ENCODE measurements around the gene SAYSD1.

SAYSD1 gene

GRCh38 chr6:39091220-39091619 lies 23.8 kb downstream of the SAYSD1 start:
- no peak for TF ChIP-seq CTCF (IDR thresholded peaks at IDR 0.05; ENCODE audit: control extremely low read depth, extremely low read depth, low read depth, missing control alignments)
- ChIA-PET POLR2A (no interaction called here), CTCF (interaction anchor here (3.7 kb wide), 1 partner anchor 11 kb away, joined by 14 read pairs; no protein-coding TSS in a partner anchor)
- DNase-seq (ENCODE audit: extremely low spot score) = no peak

- TF ChIP-seq CTCF (IDR thresholded peaks at IDR 0.05; ENCODE audit: control extremely low read depth, extremely low read depth, low read depth, missing control alignments) = no peak
- POLR2A ChIA-PET = no interaction called here
- CTCF ChIA-PET = interaction anchor here (3.7 kb wide), 1 partner anchor 12 kb away, joined by 14 read pairs; no protein-coding TSS in a partner anchor
- no peak for DNase-seq (ENCODE audit: extremely low spot score)
Observed at GRCh38 chr6:39090036-39090435, 24.9 kb downstream of the SAYSD1 start.

- no peak for DNase-seq (ENCODE audit: extremely low spot score)
- CTCF ChIA-PET = interaction anchor here (0.8 to 3.7 kb wide), 8 partner anchors 12 to 221 kb away, joined by 3 to 19 read pairs (median 4); no protein-coding TSS in a partner anchor
- TF ChIP-seq CTCF (IDR thresholded peaks at IDR 0.05; ENCODE audit: control extremely low read depth, extremely low read depth, low read depth, missing control alignments) = no peak
- POLR2A ChIA-PET = no interaction called here
Observed at GRCh38 chr6:39088331-39088730, 26.7 kb downstream of the SAYSD1 start.

GRCh38 chr6:39087197-39087596 lies 27.8 kb downstream of the SAYSD1 start:
- TF ChIP-seq CTCF (IDR thresholded peaks at IDR 0.05; ENCODE audit: control extremely low read depth, extremely low read depth, low read depth, missing control alignments) = no peak
- ChIA-PET POLR2A (no interaction called here), CTCF (interaction anchor here (1.2 to 3.7 kb wide), 3 partner anchors 16 to 314 kb away, joined by 3 to 19 read pairs (median 15); no protein-coding TSS in a partner anchor)
- no peak for DNase-seq (ENCODE audit: extremely low spot score)

- no peak for TF ChIP-seq CTCF (IDR thresholded peaks at IDR 0.05; ENCODE audit: control extremely low read depth, extremely low read depth, low read depth, missing control alignments)
- CTCF ChIA-PET = interaction anchor here (1.2 to 3.7 kb wide), 3 partner anchors 16 to 313 kb away, joined by 3 to 19 read pairs (median 15); no protein-coding TSS in a partner anchor
- POLR2A ChIA-PET = no interaction called here
- DNase-seq (ENCODE audit: extremely low spot score) = no peak
Observed at GRCh38 chr6:39086711-39087110, 28.3 kb downstream of the SAYSD1 start.

- DNase-seq (ENCODE audit: extremely low spot score) = peak; percentile 79
- POLR2A ChIA-PET = no interaction called here
- CTCF ChIA-PET = interaction anchor here (1.2 to 3.7 kb wide), 3 partner anchors 17 to 313 kb away, joined by 3 to 19 read pairs (median 15); no protein-coding TSS in a partner anchor
- TF ChIP-seq CTCF (IDR thresholded peaks at IDR 0.05; ENCODE audit: control extremely low read depth, extremely low read depth, low read depth, missing control alignments) = no peak
Observed at GRCh38 chr6:39086294-39086693, 28.7 kb downstream of the SAYSD1 start.

Measured in GM10248 (cell line).